NCI-H460 (cell line): ENCODE results near the gene EHF. TPM values are rescaled to one million over a fixed set of nuclear protein-coding genes. Genes with fewer than 3 reads are reported as not detected.
"Not testable (repeated sequence)": the region's sequence is repeated elsewhere in the genome, so short reads cannot be mapped to it uniquely, and the experiment has no call there.

ENCODE experiments used
- DNase-seq: peaks from one replicate; pipeline ENCODE4 v3.0.0-alpha.2; 2016; ENCODE audit warnings: low read depth; ENCODE audit errors: extremely low read depth
- polyA plus RNA-seq: library from polyadenylated mRNA; depleted of rRNA; stranded (reverse); fragments of >200 nt; gene quantifications from 2 replicates; pipeline ENCODE4 v1.2.3, GENCODE V29; 2014; cell fraction: nucleus; rRNA removed
- total RNA-seq: library from RNA; depleted of rRNA; stranded (reverse); fragments of >200 nt; shearing (Covaris generic); gene quantifications from 2 replicates; pipeline ENCODE4 v1.2.3, GENCODE V29; 2014; rRNA removed

EHF gene
- total RNA-seq, result 0.10 and 0.20 TPM in 2 replicates
- polyA plus RNA-seq, result 0.04 TPM in 1 of 2 replicates, not detected in the other

DNA sequence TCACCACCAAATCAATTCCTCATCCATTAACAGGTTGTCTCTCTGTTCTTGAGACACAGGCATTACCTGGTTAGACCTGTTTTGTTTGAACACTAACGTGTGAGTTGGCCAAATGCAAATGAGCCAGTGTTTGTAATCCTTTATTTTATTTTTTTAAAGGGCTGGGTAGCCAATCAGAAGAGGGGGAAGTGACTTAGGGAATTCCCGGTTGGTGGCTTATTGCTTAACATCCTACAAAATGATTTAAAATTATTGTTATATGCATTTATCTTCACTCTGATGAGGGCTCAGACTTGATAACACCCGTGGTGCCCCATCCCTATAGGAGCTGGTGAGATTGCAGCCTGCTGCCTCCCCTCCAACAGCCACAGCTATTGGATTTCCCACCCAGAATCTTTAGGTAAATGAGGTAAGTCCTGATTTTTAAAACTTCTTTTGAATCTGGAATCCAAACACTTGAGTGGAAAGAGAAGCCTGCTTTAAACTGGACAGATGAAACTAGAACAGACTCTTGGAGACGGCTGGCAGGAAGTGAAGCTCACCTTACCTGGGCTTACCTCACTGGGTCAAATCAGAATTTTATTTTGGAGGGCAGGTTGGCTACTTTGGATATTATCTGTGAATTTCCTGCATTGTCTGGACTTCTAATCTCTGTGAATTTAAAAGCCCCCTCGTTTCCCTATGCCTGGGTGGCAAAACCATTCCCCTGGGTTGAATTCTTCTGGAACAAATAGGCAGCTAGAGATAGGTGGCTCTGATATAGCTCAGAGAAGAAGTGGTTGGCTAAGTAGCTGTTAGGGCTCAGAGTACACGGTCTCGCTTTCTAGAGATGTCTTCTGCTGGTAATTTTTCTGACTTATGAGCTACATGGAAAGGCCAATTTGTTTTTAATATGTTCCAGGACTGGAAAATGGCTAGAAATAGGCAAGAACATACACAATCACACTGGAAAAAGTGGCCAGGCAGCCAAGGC is at the start of gene EHF:
EHF (plus strand) TSS at position 274 of the 973 bp plus-strand sequence. CDS start 21,538 bp downstream, outside the sequence.
- DNase-seq, result no peak

DNA sequence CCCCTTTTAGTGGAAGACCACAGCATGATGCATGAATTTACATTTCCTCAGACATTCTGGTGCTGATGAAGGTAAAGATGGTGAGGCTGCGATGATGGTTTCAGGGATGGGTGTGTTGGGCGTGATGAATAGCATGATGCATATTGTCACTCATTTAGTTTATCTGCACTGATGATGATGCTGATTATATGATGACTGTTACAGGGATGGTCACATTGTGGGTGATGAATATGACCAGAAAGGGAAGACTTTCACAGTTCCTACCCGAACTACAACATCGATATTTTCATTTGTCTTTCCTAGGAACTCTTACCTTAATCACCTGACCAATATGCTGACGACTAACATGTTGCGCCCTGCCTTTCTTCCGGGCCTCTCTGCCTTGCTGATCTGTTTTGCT is 47.4 kb upstream of the EHF start:
- DNase-seq, result no peak

DNA sequence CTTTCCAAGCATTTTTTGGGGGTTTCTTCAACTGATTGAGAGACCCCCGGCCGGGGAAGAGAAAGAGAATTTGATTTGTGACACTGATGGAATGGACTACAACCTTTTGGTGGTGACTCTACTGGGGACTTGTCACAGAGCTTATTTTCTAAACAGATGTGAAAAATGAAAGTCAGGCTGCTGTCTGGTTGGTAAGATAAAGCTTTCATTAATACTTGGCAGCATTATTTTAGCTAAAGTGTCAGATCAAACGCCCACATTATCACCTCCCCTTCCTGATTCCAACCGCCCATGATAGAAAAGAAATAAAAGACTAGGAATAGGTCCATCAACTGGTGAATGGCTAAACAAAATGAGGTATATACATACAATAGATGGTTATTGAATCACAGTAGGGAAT is 45.6 kb upstream of the EHF start:
- DNase-seq, result no peak

GRCh38 chr11:34575671-34576070 is 45.2 kb upstream of the EHF start:
- DNase-seq, result no peak

GRCh38 chr11:34576331-34576730 is 44.6 kb upstream of the EHF start:
- DNase-seq, result no peak

GRCh38 chr11:34583818-34584217 is 37.1 kb upstream of the EHF start:
- no peak for DNase-seq

DNA sequence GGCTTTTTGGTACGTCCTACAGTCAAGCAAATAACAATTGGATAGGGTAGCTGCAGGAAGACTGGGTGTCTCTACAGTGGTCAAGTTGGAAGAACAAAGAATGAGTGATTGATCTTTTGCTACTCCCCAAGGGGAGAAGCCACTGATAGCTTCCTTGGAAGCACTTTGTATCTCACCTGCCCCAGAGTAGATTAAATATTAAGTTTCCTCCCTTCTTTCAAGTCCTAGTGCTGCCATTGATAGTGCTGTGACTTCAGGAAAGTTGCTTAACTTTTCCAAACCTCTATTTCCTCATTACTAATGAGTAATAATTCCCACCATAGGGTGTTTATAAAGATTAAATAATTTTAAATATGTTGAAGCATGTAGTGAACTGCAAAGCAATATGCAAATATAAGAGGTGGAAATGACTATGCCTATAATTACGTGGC is 35.6 kb upstream of the EHF start:
- DNase-seq, result no peak

DNA sequence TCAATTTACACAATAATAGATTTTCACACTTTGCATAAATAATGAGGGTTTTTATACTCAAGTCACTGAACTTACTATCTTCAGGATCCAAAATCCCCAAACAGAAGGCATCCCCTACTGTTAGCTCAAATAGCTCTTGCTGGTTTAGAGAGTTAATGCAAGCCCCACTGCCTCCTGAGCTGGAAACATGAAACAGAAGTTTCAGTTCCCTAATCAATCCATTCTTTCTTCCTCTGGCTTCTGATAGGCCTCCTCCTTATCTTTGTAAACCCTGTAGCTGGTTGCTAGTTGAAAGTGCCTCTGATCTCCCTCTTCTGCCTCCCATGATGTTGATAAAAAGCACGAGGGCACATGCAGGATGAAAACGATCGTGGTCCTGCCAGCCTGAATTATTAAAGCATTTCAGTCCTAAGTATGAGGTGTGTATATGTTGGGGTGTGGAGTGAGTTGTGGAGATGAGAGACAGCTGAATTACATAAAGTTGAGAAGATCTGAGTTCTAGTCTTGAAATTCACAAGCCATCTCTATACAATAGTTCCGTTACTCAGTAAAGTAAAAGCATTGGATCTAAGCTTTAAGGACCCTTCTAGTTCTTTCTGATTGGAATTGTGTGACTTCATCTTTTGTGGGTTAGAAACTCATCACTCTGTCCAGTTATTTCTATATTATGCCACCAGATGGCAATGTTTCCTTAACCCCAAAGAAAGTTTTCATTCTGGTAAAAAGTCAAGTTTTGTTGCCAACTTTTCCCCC is 35.0 kb upstream of the EHF start:
- DNase-seq, result peak; percentile 76

DNA sequence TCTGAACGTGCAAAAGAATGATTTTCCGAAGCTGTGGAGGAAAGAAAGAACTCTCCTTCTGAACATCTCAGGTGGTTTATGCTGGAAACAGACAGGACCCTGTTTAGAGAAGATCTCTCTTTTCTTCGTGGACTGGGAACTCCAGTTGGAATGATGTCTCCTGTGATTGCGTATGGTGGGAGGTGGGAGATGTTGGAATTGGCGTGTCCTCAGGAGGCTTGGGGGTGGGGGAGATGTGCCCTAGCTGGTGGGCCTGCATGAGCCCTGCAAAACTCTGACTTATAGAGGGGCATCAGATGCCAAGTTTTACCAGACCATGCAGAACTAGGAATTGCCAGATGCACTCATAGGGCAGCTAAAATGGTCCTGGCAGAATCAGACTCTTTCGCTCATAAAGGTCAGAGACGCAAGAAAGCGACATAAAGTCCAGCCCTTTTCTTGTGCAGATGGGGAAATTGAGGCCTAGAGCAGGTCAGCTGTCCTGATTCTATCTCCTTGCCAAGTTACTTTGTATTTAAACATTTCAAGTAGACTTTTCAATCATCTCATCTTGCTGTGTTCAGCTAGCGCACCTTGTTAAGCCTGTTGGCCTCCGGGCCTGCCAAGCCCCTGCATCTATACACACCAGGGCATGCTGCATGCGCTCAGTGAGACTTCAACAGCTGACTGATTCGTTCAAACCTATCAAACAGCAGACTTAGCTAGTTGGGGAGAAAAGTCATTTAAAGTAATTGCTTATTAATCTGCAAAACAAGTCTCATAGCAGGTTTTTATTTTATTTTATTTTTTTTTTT is 34.2 kb upstream of the EHF start:
- DNase-seq, result no peak

DNA sequence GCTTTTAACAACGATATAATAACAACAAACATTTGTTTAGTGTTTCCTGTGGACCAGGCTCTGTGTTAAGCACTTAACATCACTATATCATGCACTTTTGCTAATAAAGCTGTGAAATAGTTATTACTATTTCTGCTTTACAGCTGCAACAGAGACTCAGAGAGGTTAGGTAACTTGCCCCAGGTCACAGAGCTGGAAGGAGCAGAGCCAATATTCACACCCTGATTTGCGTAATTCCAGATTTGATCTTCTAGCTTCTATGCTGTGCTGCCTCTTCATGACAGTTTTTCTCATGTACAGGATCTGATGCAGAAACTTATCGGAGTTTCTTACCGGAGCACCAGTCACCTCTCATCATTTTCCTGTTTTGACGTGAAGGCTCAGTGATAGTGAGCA is 33.6 kb upstream of the EHF start:
- DNase-seq, result no peak

- DNase-seq, result no peak
These were observed 32.9 kb upstream of the EHF start for GRCh38 chr11:34588023-34588422.

DNA sequence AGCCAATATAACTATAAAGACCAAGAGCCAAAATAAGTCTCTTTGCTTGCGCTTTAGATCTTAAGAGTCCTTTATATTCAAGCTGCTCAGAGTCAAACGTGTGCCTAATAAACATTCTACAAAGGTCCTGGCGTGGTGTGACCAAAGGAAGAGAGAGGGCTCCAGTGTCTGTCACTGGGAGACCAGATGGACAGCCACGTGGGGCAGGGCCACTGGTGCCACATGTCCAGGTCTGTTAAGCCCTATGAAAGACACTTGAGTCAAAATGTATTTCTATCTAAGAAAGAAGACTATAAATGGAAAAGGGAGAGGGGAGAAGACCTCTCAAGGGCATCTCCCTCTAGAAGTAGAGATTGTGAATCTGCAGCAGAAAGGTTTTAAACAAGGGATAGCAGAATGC is 32.2 kb upstream of the EHF start:
- no peak for DNase-seq

DNA sequence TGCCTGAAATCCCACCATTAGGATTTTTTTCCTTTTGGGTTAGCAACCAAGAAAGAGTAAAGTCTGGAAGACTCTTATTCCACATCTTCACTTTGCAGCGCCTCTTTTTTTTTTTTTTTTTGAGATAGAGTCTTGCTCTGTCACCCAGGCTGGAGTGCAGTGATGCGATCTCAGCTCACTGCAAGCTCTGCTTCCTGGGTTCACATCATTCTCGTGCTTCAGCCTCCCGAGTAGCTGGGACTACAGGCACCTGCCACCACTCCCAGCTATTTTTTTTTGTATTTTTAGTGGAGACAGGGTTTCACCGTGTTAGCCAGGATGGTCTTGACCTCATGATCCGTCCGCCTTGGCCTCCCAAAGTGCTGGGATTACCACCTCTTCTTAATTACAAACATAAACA is 31.7 kb upstream of the EHF start:
- DNase-seq, result not testable (repeated sequence)

DNA sequence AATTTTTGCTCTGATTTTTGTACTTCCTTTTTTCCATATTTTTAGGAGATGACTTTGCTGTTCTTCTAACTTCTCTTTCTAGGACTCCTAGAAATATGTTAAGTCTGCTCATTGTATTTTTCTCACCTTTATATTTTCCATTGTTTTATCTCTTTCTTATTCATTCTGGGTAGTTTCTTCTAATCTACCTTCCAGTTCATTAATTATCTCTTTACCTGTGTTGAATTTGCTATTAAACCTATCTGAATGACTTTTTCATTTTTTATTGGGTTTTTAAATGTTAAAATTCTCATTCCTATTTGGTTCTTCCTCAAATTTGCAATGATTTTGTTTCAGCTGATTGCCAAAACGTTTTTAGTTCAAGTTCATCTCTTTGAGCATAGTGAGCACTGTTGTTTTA is 27.8 kb upstream of the EHF start:
- DNase-seq, result no peak

DNA sequence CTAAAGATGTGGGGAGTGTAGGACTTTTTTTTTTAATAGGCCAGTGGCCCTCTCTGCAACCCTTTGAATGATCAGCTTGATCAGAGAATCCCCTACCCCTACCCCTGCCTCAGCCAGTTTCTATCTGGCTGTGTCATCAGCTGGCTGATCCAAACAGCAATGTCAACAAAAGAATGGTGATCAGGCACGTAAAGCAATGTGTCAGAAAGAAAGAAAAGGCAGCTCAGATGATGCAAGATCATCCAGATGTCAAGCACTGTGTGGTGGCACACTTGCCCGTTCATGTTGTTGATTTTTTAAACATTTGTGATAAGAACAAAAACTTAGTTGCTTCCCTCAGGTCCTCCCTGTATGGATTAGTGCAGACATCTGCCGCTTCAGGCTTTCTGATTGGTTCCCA is 26.3 kb upstream of the EHF start:
- DNase-seq, result no peak

DNA sequence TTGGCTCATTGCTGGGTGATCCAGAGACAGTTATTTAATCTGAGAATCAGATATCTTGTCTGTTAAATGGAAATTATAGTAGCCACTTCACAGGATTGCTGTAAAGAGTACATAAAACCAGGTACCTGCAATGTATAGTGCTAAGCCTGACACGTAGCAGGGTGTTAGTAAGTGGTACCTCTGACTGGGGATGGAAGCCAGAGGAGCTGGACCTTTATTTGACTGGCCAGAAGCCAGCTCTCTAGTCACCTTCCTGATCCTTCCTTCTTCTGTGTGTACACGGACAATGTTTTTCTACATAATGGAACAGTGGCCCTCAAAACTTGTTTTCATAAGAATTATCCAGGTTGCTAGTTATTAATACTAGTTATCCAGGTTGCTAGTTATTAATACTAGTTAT is 25.5 kb upstream of the EHF start:
- no peak for DNase-seq

- no peak for DNase-seq
These were observed 24.8 kb upstream of the EHF start for GRCh38 chr11:34595960-34596644.

DNA sequence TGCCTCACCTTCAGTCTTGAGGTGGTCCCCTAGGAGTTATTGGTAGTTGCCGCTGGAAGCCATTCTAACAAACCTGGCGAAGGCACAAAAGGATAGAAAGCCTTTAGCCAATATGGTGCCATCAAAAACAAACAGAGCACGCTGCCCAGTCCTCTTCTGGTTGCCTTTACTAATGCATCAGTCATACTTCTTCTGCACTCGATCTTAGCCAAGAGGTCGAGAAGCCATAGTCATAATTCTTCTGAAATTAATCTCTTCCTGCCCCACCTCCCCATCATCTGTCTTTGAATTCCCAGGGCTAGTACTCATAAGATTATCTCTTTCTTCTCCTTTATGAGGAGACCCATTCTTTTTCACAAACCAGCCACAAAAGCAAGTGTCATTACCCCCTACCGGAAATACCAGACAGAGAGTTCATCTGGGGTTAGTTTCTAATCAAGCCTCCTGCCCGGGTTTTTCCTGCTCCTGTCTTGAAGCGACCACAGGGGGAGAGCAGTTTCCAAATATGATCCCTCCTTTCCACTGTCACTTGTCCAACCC is 21.4 kb upstream of the EHF start:
- no peak for DNase-seq

DNA sequence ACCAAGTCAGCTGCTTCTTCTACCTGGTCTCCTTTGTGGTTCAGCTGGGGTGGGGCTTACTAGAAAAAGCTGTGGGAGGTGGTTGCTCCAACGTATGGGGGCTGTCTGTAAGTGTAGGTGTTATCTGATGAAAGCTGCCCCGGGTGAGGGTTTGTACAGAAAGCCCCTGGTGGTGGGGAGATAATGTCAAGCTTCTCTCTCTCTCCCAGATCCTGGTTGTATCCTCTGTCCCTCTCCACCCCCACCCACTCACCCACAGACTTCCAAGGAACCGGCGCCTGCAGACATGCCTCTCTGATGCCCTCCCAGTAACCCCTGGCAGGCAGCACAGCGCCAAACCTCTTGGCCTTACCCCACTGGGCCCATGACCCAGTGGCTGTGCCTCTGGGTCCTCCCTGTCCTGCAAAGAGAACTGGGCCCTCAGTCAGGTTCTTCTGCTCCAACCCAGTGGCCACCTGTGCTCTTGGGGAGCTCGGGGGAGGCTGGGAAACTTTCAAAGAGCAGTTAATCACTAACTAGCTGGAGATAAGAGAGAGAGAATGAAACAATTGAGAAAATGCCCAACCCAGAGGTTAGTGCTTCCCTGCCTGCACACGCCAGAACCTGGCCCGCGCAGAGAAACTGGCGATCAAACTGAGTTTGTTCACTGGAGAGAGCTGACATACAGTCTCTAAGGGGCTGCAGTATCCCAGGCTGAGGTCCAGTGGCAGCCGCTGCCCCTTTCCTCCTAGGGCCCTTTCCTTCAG is 20.4 kb upstream of the EHF start:
- no peak for DNase-seq
